GM15510 (cell line): ENCODE measurements around the gene CARD16.
"Not testable (repeated sequence)": the region's sequence is repeated elsewhere in the genome, so short reads cannot be mapped to it uniquely, and the experiment has no call there.

Experiments used
- POLR2A ChIP-seq: IDR thresholded peaks from 3 replicates; pipeline ENCODE4 v1.6.1; 2011; ENCODE audit warnings: borderline replicate concordance; ENCODE audit not compliant: insufficient read length; ENCODE audit errors: extremely low read depth

CARD16 gene

DNA sequence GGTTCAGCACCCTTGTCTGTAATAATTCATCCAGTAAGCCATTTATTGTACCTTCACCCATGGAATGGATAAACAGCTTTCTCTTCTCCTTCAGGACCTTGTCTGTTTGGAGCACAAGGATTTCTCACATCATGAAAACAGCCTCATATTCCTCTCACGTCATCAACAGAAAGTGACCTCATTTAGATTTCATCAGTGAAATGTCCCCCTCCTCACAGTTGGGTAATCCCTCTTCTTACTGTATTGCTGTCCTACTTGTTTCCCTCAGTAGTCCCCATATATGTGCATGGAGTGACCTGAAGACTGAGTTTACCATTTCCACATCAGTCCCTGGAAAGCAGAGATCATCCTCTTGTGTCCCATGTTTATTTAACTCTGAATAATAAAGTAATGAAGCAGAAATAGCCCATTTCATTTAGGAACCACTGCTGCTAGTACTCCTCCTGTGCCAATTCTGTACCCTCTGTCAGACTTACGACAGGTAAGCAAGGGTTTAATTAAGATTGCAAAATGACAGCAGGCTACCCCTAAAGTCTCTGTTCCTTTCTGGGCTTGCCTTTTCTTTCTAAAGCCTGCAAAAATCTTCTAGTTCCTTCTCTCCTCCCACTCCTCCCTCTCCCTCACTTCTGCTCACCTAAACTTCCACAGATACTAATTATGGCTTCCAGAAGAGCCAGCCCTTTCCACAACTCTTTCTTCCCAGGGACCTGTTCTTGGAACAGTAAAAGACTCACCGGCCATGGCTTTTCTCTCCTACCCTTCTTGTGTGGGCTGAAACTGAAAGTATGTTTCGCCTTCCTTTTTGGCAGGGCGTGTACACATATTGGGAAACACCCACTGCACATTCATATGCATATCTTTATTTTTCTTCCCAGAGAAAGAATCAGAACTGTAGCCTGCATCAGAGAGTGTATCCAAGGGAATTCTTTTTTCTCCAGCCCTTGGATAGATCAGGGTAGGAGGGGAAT is at the start of gene CARD16:
Gene CARD16, minus strand, starts transcription at position 779 of the 968 bp plus-strand sequence. Its CDS starts 38 bp downstream, at position 741.
- TF ChIP-seq POLR2A = not testable (repeated sequence)

DNA sequence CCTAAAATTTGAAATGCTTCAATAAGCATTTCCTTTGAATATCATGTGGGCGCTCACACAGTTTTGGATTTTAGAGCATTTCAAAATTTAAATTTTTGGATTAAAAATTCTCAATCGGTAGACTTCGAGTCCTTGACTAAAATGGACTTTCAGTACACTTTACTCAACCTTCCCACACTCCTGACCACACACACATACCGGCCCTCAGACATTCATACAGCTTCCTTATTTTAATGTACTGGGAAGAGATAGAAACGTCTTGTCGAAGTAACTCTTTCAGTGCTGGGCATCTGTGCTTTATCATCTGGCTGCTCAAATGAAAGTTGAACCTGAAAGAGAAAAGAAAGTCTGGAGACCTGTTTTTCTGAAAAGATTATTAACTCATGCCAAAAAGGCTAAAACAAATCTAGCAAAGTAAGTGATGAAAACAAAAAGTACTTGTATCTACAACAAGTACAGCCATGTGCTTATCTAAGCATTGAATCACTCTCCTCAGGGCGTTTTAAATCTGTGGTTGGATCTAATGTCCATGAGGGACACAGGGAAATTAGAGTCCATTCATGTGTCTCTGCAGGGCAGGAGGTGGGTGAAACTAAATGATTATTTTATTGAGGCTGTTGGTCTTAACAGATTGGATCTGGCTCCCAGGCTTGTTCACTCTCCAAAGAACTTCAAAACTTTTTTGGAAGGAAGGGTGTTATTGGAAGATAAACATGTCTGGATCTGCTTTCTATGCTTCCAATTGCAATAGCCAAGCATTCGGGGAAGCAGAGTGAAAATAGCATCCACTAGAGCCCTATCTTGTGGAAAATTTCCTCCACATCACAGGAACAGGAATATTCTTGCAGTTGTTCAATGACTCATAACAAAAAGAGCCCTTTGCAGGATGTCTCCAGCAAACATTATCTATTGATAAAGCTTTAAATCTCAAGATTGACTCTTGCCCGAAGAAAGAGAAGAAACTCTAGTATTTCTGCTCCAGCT is 47.4 kb upstream of the CARD16 start:
- no peak for TF ChIP-seq POLR2A

DNA sequence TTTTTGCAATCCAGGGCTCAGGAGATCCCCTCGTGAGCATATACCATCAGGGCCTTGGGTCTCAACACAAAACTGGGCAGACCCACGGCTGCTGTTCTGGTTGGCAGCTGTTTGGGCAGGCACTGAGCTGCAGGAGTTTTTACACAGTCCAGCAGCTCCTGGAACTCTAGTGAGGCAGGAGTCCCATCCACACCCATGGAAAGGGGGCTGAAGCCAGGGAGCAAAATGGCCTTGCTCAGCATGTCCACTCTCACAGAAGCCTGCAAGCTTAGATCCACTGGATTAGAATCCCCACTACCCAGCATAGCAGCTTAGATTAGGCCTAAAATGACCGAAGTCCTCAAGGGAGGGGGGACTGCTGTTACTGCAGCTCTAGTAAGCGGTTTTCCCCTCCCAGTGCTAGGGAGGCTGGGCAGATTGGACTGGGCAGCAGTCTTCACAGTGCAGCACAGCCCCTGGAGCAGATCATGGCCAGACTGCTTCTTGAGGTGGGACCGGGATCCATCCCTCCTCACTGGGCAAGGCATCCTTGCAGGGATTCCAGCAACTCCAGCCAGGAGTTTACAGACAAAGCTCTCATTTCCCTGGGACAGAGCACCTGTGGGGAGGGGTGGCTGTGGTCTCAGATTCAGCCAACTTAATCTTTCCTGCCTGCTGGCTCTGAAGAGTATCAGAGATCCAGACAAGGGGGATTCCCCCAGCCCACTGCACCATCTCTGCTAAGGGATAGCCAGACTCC is 36.4 kb upstream of the CARD16 start:
- no peak for TF ChIP-seq POLR2A

DNA sequence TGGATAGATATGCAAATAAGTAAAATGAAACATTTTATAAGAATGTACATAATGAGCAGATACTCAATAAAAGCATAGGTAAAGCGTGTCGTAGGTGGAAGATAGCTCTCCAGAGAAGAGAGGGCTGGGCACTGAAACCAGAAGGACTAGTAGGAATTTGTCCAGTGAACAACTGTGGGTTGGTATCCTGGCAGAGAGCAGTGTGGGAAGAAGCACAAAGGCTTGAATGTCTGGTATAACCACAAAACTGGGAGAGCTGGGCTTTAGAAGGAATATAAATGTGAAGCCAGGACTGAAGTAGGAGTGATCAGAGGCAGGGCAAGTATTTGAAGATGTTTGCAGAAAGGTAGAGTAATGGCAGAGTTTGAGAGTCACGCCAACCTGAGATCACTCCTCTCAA is 33.1 kb upstream of the CARD16 start:
- no peak for TF ChIP-seq POLR2A

DNA sequence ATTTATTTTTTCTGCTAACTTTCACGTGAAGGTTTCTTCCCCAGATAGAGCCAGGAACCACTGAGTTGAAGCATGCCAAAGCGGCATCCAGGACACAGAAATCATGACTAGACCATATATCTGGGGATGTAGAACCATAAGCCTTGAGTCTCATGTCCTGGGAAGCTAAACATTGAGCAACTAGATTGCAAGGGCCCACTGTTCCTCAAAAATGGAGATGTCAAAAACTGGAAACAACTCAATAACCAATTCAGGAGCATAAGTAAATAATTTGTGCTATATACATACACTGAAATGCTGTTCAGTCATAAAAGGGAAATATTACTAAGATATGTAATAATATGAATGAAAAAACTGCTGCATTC is 29.0 kb upstream of the CARD16 start:
- no peak for TF ChIP-seq POLR2A

DNA sequence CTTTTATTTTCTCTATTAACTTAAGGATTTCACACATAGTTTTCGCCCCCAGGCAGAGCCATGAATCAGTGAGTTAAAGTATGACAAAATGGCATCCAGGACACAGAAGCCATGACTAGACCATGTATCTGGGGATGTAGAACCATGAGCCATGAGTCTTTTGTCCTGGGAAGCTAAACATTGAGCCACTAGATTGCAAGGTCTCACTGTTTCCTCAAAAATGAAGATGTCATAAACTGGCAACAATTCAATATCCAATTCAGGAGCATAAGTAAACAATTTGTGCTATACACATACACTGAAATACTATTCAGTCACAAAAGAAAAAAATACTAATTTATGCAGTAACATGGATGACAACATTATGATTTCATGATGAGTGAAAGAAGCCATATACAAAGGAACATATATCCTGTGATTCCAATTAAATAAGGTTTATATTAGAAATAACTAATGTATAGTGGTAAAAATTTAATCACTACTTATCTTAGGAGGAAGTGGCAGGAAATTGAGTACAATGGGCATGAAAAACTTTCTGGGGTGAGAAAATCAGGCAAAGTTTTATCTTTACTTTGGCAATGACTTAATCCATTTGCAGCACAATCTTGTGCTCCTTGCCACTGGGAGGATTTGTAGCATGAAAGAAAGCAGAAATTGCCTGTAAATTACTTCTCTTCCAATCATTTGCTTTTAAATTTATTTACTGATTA is 28.5 kb upstream of the CARD16 start:
- no peak for TF ChIP-seq POLR2A

DNA sequence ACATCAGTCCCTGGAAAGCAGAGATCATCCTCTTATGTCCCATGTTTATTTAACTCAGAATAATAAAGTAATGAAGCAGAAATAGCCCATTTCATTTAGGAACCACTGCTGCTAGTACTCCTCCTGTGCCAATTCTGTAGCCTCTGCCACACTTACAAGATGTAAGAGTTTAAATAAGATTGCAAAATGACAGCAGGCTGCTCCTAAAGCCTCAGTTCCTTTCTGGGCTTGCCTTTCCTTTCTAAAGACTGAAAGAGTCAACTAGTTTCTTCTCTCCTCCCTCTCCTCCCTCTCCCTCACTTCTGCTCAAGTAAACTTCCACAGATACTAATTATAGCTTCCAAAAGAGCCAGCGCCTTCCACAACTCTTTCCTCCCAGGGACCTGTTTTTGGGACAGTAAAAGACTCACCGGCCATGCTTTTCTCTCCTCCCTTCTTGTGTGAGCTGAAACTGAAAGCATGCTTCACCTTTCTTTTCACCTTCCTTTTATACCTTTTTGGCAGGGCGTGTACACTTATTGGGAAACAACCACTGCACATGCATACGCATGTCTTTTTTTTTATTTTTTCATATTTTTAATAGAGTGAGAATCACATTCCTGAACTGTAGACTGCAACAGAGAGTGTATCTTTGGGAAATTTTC is 26.1 kb upstream of the CARD16 start:
- no peak for TF ChIP-seq POLR2A

DNA sequence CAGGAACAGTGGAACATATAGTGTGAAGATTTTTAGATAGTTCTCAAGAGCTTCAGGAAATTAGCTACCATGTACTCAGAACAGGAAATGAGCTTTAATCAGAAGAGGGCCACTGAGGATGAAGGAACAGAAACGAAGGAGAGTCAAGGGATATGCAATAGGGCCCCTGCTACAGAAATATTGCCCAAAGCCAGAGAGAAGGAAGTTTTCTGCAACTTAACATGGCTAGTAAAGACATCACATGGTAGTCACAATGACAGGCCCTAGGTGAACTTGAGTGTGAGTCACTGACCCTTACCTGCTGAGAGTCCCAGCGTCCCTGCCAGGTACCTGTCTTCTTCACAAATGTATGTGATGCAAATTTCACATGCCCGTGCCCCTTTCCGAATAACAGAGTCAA is 25.2 kb upstream of the CARD16 start:
- no peak for TF ChIP-seq POLR2A

DNA sequence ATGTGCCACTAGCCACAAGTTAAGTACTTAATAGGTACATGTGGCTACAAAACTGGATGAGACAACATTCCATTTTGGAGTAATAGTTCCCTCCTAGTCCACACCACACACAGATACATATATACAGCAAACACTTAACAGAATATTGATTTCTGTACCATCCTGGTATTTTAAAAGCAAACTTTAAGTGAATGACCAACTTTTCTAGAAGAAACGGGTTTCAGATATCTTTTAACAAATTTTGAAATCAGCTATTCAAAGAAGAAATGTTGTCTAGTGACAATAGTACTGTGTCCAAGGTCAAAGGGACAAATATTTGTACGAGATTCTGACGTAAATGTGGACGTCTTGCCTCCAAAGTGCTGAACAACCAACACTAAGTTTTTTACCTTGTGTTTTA is 12.3 kb upstream of the CARD16 start:
- no peak for TF ChIP-seq POLR2A

DNA sequence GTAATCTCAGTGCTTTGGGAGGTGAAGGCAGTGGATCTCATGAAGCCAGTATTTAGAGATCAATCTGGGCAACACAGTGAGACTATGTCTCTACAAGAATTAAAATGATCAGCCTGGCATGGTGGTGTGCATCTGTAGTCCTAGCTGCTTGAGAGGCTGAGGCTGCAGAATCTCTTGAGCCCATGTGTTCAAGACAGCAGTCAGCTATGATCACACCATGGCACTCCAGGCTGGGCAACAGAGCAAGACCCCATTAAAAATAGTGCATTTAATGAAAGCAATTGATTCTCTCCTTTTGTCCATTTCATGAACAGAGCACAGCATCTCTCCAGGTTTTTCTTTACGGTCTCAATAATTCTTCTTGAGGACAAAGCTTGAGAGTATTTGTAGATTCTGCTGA is 11.3 kb upstream of the CARD16 start:
- TF ChIP-seq POLR2A = no peak

DNA sequence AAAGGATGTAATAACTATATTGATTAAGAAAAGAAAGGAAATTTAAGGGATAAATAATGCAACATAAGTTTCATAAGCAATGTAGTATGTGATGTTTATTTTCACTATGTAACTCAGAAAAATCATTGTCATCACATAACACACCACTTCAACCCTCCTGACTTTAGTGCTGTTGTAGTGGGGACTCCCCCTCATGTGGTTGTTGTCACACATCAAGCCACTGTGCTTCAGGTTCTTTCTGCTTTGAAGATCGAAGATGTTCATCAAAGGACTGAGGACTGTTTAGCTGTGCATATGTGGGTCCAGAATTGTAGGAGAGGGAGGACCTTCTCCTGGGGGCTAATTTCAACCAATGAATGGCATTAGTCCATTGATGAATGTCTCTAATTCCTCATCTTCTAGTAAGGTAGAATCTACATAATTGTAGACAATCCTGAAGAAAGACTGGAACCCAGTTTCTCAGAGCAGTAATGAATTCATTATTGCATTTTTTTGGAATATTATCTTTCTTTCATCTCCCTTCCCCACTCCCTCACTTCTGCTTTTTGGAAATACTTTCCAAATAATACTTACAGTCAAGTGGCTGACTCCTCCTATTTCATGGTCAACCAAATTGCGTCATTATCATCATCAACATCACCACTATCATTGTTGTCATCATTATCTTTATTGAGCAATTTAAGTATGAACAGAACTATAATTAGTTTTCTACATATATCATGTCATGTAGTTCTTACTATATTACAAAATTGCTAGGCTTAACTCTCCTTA is 9.8 kb upstream of the CARD16 start:
- TF ChIP-seq POLR2A = no peak

DNA sequence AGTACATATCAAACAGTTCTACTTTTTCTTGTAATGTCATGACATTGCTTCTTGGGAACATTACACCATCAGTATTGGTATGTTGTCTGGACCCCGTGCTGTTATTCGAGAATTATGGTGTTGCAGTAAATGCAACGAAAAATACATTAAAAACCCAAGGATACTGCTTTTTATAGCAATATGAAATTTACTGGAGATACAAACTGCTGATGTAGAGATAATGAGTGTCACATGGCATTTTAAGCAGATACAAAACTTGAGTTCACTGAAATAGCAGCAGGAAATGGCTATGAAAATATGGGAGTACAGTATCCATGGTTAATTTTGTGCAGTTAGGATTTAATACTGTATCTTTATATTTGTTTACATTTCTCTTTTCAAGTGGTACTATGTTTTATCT is 7.4 kb upstream of the CARD16 start:
- TF ChIP-seq POLR2A = no peak

DNA sequence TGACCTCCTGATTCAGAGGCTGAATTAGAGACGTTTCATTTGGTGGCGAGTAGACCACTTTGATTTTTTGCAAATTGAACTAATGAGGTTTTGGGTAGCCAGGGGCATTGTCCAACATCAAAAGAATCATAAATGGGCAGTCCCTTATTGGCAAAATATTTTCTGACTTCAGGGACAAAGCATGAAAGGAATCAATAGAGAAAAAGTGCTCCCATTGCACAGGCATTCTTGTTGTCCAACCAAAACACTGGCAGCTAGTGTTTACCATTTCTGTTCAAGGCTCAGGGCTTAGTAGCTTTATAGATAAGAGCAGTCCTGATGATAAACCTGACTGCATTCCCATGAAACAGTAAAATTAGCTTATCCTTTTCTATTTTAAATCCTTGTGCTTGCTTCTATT is 6.4 kb upstream of the CARD16 start:
- TF ChIP-seq POLR2A = no peak
